HUDEP-2 (cell line): ENCODE data around the gene TMEM95.
"Not testable (repeated sequence)": the region's sequence is repeated elsewhere in the genome, so short reads cannot be mapped to it uniquely, and the experiment has no call there.

Experiments used
- DNase-seq, 76 experiments: peaks; one replicate each; lab custom pipeline; 2025; ENCODE audit not compliant: unreplicated experiment in 76 of 76; lab: John Stamatoyannopoulos, UW

Gene TMEM95

DNA sequence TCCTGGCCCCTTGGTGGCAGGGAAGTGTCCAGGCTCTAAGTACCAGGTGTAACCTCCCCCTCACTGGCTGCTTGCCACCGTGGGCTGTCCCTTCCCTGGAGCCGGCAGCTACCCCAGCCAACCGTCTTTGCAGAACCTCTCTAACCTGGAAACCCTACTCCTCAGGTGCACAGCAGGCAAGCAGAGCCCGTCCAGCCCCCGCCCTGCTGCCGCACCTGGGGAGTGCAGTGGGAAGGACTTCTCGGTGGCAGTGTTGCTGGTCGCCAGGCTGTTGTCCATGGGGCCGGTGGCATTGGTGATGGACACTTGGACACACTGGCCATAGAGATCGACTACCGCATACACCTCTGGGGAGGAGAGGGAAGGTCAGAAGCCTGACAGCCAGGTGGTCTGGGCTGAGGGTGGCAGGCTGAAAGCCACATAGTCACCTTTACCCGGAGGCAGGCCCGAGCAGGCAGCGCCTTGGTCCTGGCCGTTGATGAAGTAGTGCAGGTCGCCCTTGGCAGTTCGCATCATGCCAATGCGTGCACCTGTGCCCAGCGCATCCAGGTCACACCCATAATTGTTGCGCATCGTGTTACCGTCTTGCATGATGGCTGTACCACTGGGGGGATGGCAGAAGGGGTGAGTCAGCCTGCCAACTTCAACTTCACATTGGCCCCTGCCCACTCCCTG is 32.3 kb upstream of the TMEM95 start:
- no peak for DNase-seq

- peak in 46 of 76 experiments; percentile 1 to 63 (median 28) for DNase-seq
Measured at GRCh38 chr17:7323731-7324437, 31.1 kb upstream of the TMEM95 start.

DNA sequence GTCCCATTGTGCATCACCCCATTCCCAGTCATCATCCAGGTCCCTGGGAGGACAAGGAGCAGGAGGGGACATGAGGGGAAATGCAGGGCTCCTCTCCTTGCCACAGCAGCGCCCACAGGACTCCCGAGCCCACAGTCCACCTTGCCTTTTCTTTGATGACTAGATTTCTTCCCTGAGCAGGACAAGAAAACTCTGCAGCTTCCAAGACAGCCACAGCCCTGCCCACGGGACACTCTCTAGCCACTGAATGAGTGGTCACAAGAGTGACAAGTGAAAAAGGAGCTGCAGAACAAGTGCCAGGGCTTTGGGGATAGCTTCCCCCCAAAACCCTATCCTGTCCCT is 30.5 kb upstream of the TMEM95 start:
- no peak for DNase-seq

DNA sequence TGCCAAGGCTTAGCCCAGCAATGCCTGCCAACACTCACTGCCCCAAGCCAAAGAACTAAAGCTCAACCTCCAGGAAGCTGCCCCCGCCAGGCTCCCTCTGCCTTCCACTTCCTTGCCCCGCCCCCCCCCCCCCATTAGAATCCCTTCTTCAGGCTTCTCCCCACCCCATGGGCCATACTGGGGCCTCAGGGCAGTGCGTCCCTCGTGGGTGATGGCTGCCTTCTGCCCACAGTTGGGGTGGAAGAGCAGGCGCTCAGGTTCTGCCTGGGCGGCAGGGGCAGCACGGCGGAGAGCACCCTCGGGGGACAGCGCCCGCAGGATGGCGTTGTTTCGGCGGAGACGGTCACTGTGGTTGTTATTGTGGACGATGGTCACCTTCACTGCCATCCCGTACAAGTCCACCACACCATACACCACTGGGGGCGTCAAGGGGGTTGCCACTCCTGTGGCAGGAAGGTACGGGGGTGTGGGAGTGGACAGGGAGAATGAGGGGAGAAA is 29.9 kb upstream of the TMEM95 start:
- DNase-seq, result no peak

DNA sequence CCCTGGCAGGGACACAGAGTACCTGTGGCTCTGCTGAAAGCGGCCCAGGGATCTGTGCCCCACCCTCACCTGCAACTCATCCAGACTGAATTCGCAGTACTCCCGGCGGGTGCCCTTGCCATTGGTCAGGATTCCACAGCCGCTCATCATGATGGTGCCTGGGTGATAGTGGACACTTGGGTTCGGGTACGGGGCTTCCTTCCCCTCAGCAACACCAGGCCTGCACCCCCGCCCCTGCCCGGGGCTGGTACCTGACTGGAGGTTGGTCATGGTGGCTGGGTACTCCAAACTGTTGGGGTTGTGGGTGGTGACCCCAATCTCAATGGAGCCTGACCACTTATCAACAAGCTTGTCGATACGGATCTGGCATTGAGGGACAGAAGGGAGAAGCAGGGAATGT is 28.8 kb upstream of the TMEM95 start:
- no peak for DNase-seq

DNA sequence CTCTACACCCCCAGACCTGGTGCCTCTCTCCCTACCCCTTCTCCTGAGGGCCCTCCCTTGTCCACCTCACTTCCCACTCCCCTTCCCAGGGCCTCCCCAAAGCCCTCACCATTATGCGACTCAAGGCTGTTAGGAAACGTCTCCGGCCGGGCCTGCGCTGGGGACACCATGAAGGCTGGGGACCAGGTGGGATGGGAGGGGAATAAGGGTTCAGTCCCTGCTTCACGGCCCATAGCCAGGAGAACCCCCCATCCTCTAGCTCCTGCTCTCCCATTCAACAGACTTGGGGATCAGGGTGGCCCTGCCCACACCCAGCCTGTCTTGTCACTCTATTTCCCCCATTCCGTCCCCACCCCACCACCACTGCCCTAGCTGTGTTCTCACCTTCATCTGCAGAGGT is 27.9 kb upstream of the TMEM95 start:
- DNase-seq, result no peak

GRCh38 chr17:7327501-7327900 is 27.5 kb upstream of the TMEM95 start:
- DNase-seq, result no peak

GRCh38 chr17:7328009-7328408 is 26.9 kb upstream of the TMEM95 start:
- DNase-seq, result no peak

DNA sequence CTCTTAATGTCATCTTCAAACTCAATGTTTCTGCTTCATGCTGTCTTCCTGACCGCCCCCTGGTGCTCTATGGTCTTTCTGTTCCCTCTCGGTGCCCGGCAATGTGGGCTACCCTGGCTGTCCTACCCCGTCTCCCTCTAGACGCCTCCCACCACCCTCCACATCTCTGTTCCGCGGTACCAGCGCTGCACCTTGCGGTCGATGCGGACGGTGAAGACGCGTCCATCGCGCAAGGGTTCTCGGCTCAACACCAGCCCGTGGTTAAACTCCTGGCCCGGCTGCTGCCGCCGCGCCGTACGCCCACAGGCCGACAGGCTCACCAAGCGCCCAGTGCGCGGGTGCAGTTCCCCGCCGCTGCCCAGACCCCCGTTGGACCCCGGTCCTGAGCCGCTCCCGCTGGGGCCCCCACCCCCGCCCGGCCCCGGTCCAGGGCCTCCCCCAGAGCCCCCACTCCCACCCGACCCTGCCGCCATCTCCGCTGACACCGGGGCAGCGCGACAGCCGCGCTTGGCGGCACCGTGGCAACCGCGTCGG is 26.0 kb upstream of the TMEM95 start, which contains the start of gene NEURL4:
NEURL4 (minus strand) TSS at position 496 of the 534 bp plus-strand sequence; CDS start at position 473, 23 bp downstream.
- DNase-seq, result peak in 1 of 76 experiments; percentile 56

- peak in 75 of 76 experiments; percentile 78 to 99 (median 96) for DNase-seq
Measured at GRCh38 chr17:7329374-7329996, 25.5 kb upstream of the TMEM95 start.

- peak in 65 of 76 experiments; percentile 24 to 92 (median 67) for DNase-seq
Measured at GRCh38 chr17:7329997-7330637, 24.8 kb upstream of the TMEM95 start.

GRCh38 chr17:7330638-7331015 is 24.3 kb upstream of the TMEM95 start:
- DNase-seq, result no peak

DNA sequence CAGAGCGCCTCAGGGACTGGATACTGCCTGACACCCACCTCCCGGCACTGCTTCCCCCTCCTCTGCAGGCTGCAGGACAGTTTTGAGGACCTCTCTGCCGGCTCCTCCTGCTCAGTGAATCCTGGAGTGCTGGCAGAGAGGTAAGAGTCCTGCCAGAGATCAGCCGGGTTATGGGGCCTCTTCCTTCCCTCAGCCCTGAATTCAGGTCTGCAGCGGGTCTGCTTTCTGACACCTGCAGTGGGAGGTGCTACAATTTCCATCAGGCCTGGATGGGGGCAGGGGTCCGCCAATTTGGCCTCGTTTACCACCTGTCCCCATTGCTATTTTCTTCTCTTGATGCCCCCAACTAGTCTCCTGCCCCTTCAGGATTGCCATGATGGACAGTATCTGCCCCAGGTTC is 22.8 kb upstream of the TMEM95 start:
- no peak for DNase-seq

DNA sequence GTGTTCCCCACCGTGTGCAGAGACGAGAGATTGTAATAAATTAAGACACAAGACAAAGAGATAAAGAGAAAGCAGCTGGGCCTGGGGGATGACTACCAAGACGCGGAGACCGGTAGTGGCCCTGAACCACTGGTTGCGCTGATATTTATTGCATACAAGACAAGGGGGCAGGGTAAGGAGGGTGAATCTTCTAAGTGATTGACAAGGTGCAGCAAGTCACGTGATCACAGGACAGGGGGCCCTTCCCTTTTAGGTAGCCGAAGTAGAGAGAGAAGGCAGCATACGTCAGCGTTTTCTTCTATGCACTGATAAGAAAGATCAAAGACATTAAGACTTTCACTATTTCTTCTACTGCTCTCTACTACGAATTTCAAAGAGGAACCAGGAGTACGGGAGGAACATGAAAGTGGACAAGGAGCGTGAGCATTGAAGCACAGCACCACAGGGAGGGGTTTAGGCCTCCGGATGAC is 22.3 kb upstream of the TMEM95 start:
- DNase-seq, result not testable (repeated sequence)

DNA sequence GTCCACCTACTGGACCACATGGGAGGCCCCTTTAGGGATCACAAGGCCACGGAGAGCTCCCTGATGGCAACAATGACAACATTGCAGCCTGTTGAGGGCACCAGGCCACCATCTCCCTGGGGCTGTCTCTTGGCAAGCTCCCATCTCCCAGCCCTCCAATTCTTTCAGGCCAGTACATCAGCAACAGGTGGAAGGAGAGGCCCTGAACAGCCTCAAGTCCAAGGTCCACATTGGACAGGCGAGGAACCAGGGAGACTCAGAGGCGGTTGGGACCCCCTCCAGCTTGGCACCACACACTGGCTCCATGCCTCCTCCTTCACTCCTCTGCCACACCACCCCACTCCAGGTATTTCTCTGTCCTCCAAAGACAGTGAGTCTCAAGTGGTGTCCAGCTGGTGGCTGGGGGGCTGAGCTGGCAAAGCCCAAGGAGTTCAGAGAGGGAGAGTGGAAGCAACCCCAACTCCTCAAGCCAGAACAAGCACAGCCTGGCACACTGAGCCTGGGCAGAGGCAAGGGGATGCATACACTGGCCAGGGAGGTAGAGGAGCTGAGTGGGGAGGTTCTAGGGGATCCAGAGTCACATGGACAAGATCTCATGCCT is 19.9 kb upstream of the TMEM95 start:
- DNase-seq, result no peak

- not testable (repeated sequence) for DNase-seq
Measured at GRCh38 chr17:7335765-7336164, 19.2 kb upstream of the TMEM95 start.

- peak in 59 of 76 experiments; percentile 9 to 83 (median 58) for DNase-seq
Measured at GRCh38 chr17:7336240-7337175, 18.4 kb upstream of the TMEM95 start, which contains the start of gene ACAP1. TSS of gene ACAP1 (plus strand) at chr17:7336529. CDS start at chr17:7336735, 206 bp downstream.

DNA sequence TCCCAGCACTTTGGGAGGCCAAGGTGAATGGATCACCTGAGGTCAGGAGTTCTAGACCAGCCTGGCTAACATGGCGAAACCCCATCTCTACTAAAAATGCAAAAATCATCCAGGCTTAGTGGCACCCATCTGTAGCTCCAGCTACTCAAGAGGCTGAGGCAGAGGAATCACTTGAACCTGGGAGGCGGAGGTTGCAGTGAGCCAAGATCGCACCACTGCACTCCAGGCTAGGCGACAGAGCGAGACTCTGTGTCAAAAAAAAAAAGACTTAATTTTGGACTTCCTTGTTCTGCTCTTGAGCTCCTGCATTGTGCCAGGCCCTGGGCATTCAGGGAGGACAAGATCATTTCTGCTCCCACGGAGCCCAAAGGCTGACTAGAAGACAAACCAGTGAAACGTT is 17.4 kb upstream of the TMEM95 start:
- not testable (repeated sequence) for DNase-seq

GRCh38 chr17:7340179-7340578 is 14.8 kb upstream of the TMEM95 start:
- no peak for DNase-seq
